Astrocyte of the spinal cord (primary cell): Measurements from ENCODE around the gene MEGF10.
A peak's percentile ranks its signal among the peaks of the same experiment; 100 is the strongest.

ENCODE experiments used
- DNase-seq: peaks from one replicate; pipeline ENCODE4 v3.0.0; 2011; ENCODE audit warnings: low read depth, low spot score
- H3K4me3 ChIP-seq: 2 replicates; pipeline ENCODE4 v1.5.1; 2011; ENCODE audit warnings: low read depth, mild to moderate bottlenecking, low read length, moderate library complexity
- in situ Hi-C: cut with HindIII; loops from 2 replicates; pipeline ENCODE4 v1.10.0; 2017; ENCODE audit warnings: low sequenced_read_pairs
- TF ChIP-seq, protein P1 (sequence below): IDR thresholded peaks from 2 replicates; pipeline ENCODE4 v1.5.1; 2012; ENCODE audit warnings: low read depth, mild to moderate bottlenecking, low read length, inconsistent platforms

The MEGF10 gene

DNA sequence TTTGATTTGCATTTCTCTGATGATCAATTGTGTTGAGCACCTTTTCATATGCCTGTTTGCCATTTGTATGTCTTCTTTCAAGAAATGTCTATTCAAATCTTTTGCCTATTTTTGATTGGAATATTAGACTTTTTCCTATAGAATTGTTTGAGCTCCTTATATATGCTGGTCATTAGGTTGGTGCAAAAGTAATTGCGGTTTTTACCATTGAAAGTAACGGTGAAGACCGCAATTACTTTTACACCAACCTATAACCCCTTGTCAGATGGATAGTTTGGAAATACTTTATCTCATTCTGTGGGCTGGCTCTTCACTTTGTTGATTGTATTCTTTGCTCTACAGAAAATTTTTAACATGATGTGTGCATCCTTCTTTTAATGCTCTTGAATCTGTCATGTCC lies 113.6 kb downstream of the MEGF10 start:
- in situ Hi-C loops, result no loop called here
- H3K4me3 ChIP-seq, result no peak overlapping the region
- TF ChIP-seq, protein P1, sequence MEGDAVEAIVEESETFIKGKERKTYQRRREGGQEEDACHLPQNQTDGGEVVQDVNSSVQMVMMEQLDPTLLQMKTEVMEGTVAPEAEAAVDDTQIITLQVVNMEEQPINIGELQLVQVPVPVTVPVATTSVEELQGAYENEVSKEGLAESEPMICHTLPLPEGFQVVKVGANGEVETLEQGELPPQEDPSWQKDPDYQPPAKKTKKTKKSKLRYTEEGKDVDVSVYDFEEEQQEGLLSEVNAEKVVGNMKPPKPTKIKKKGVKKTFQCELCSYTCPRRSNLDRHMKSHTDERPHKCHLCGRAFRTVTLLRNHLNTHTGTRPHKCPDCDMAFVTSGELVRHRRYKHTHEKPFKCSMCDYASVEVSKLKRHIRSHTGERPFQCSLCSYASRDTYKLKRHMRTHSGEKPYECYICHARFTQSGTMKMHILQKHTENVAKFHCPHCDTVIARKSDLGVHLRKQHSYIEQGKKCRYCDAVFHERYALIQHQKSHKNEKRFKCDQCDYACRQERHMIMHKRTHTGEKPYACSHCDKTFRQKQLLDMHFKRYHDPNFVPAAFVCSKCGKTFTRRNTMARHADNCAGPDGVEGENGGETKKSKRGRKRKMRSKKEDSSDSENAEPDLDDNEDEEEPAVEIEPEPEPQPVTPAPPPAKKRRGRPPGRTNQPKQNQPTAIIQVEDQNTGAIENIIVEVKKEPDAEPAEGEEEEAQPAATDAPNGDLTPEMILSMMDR, result no peak
- no peak for DNase-seq

DNA sequence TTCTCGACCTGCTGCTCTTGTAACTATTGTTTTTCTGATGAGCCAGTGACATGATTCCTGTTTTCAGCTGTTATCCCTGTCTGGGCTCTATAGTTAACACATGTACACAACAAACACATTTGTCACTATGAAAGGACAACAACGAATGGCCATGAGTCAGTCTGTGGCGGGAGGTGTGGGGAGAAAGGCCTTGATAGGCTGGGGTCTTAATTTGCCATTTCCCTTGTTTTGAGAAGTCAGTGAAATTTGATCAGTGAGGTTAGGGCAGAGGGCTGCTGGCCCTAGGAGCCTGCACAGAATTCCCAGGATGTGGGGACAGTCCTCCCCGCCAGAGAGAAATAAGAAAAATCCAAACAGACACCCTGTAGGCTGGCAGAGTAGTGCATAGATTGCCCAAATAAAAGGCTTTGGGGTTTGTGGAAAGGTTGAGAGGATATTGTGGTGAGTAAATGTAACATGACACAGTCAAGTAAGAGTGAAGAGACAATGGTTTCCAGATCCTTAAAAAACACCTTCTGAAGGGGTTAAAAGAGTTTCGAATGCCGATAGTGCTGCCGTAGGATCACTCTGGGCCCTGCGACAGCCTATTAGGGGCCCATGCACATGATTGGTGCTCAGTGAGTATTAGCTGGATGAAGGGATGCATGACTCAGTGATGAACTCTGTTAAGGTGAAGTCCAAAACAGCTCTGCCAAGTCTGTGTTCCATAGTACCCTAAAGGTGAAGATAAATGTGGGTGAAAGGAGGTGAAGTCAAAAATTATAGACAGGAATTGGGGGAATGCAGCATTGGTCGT lies 115.9 kb downstream of the MEGF10 start:
- no peak for DNase-seq

DNA sequence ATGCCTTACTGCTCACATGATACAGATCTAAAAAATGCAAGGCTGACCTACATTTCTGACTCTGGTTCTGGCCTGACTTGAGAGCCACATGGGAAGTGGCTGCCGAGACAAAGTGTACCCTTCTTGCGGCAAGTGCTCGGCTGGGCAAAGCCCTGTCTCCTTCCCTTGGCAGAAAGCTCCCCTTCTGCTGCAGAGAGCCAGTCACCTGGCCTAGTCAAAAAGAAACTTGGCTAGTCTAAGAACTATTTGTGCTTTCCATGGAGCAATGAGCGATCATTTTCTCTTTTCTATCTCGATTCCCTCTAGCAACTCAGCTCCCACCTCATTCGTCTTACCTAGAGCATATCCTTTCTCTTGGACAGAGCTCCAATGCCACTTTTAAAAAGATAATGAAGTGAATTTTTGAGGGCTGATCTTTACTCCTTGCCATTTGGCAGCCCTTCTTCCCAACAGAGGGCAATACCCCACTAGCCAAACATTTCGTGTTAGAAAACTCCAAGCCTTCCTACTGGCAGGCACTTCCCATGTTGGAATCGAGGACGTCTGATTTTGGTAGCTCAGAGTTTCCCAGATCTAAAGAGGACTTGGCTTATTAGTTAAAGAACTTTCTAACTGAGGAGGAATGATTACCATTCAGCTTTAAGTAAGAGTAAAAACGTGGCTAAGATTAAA lies 118.8 kb downstream of the MEGF10 start:
- TF ChIP-seq, protein P1, result no peak
- DNase-seq, result peak; percentile 38
- in situ Hi-C loops, result no loop called here
- no peak overlapping the region for H3K4me3 ChIP-seq

More for the DNA sequence above, 115.9 kb downstream of the MEGF10 start:
- in situ Hi-C loops, result no loop called here
- TF ChIP-seq, protein P1, result no peak
- H3K4me3 ChIP-seq, result no peak overlapping the region

DNA sequence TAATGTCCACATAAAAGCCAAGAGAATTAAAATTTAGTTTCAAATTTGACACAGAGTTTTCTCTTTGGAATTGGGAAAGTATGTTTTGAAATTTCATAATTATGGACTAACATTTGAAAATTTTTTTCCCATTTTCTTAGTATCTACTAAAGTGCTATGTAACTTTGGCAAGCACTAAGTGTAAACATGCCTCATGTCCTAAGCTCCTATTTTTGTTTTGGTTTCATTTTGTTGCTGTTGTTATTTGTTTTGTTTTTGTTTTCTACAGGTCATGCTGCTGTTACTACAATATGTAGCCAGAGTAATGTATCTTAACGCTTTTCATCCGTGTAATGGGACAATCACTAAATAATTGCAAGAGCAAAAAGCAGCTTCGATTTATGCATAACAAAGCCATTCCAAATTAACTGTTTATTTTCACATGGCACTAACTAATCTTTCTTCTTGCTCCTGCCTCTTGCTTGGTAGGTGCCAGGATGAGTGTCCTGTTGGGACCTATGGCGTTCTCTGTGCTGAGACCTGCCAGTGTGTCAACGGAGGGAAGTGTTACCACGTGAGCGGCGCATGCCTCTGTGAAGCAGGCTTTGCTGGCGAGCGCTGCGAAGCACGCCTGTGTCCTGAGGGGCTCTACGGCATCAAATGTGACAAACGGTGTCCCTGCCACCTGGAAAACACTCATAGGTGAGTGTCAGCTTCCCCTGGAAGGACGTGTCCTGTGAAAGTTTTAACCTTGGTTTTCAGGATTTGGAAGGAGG lies 119.5 kb downstream of the MEGF10 start:
- in situ Hi-C loops, result no loop called here
- no peak overlapping the region for H3K4me3 ChIP-seq
- TF ChIP-seq, protein P1, result no peak
- no peak for DNase-seq

DNA sequence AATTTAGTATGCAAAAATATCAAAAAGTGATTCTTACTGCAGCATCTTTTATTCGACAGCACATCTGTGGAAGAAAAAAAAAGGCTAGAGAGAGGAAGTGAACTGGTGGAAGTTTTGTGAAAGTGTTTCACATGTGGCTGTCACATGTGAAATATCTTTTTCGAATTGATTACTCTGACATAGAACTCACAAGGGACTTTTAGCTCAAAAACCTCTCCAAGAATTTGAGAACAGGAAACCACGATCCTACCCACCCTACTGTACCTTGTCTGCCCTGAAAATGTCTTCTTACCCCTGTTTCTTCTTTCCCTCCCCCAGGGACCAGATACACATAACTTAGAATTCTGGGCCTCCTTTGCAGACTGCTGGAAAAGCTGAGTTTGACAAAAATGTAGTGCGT lies 120.4 kb downstream of the MEGF10 start:
- TF ChIP-seq, protein P1, result no peak
- in situ Hi-C loops, result no loop called here
- H3K4me3 ChIP-seq, result no peak overlapping the region
- DNase-seq, result no peak

DNA sequence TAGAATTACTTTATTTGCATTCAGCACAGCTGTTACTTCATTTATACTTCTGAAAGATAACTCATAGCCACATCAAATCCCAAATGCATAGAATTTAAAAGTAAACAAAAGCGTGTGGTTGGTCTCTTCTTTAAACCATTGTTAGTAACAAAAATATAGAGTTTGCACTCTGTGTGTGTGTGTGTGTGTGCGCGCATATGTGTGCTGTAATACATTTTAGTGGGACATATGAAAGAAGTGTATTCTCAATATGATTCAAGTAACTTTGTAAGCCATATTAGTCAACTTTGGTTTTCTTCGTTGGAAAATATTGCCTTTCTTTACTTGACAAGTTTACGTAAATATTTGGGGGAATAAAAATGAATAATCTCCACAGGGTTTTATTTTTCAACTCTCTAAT lies 120.8 kb downstream of the MEGF10 start:
- TF ChIP-seq, protein P1, result no peak
- in situ Hi-C loops, result no loop called here
- no peak overlapping the region for H3K4me3 ChIP-seq
- no peak for DNase-seq
